Gastrocnemius medialis (tissue), 4 donors: ENCODE data around the gene RNF182. TPM values are rescaled to one million over a fixed set of nuclear protein-coding genes. Genes with fewer than 3 reads are reported as not detected.
A peak's percentile ranks its signal among the peaks of the same experiment; 100 is the strongest.

Source experiments
- ATAC-seq, 2 donors: fragments of 150-250 bp; one replicate each; pipeline ENCODE4 v1.9.1; 2016
- DNase-seq, 2 donors: peaks; one replicate each; pipeline ENCODE4 v3.0.0-alpha.2; 2019
- H3K27ac ChIP-seq, 4 donors: fragments of 200-600 bp; sonication (generic); 1 replicate in 1 of 4; 2 replicates in 3 of 4; pipeline ENCODE4 v1.5.1; 2016 to 2018; ENCODE audit warnings: mild to moderate bottlenecking in 2 of 4, moderate library complexity in 1 of 4
- H3K27me3 ChIP-seq, 3 donors: fragments of 200-600 bp; sonication (generic) in 2 of 3; 1 replicate in 1 of 3; 2 replicates in 2 of 3; pipeline versions ENCODE4 v1.5.1 to v1.6.0; 2016 to 2019; ENCODE audit warnings: mild to moderate bottlenecking in 1 of 3, moderate library complexity in 1 of 3
- H3K36me3 ChIP-seq, 2 donors: fragments of 200-600 bp; sonication (generic) in 1 of 2; one replicate each; pipeline ENCODE4 v1.5.1; 2017 to 2018
- H3K4me1 ChIP-seq, 2 donors: fragments of 200-600 bp; sonication (generic) in 1 of 2; one replicate each; pipeline ENCODE4 v1.5.1; 2016 to 2017; ENCODE audit warnings: mild to moderate bottlenecking in 2 of 2
- H3K4me3 ChIP-seq, 4 donors: fragments of 200-600 bp; sonication (generic) in 3 of 4; 1 replicate in 1 of 4; 2 replicates in 3 of 4; pipeline ENCODE4 v1.5.1; 2016 to 2019; ENCODE audit warnings: mild to moderate bottlenecking in 2 of 4
- H3K9me3 ChIP-seq, 3 donors: fragments of 200-600 bp; sonication (generic) in 2 of 3; 1 replicate in 1 of 3; 2 replicates in 2 of 3; pipeline ENCODE4 v1.5.1; 2016 to 2019
- CTCF ChIP-seq, 5 experiments: fragments of 450-650 bp in 3 of 5; fragments of 200-600 bp in 2 of 5; sonication (generic) in 2 of 5; IDR thresholded peaks in 4 of 5; conservative IDR thresholded peaks in 1 of 5; 1 replicate in 4 of 5; 2 replicates in 1 of 5; pipeline ENCODE4 v1.5.1; 2016 to 2019; ENCODE audit warnings: antibody characterized with exemption in 5 of 5, mild to moderate bottlenecking in 3 of 5, moderate library complexity in 3 of 5
- POLR2A ChIP-seq, 2 donors: fragments of 450-650 bp; IDR thresholded peaks; one replicate each; pipeline ENCODE4 v1.6.1; 2017; ENCODE audit warnings: antibody characterized with exemption in 2 of 2, mild to moderate bottlenecking in 2 of 2, moderate library complexity in 2 of 2
- in situ Hi-C, 4 donors: fragments of 200-750 bp; cut with MboI; loops; one replicate each; pipeline versions ENCODE4 v1.15.0 to v1.8.0; 2017; ENCODE audit warnings: low sequenced_read_pairs in 4 of 4
- intact Hi-C: fragments of 100-400 bp; cut with DNase I; formaldehyde crosslinking; loops from one replicate; pipeline ENCODE4 v1.15.1; 2023; ENCODE audit warnings: low total_unique reads
- total RNA-seq, 4 donors: library from RNA; depleted of rRNA; stranded (reverse); fragments of >200 nt; gene quantifications; one replicate each; pipeline versions ENCODE4 v1.1.0 to v1.2.3, GENCODE V29; 2016

The RNF182 gene
- total RNA-seq, 4 donors from 2014 or later = 0.10 TPM; not detected in 3

GRCh38 chr6:13922750-13923149 is 2.0 kb upstream of the RNF182 start:
- intact Hi-C loops = no loop called here
- TF ChIP-seq CTCF (IDR thresholded peaks at IDR 0.05 in 4 of 5, conservative IDR thresholded peaks at IDR 0.05 in 1 of 5) = no peak
- no peak for TF ChIP-seq POLR2A (IDR thresholded peaks at IDR 0.05)
- no peaks in the 10 kb centered on the region for H3K9me3 ChIP-seq
- H3K4me1 ChIP-seq = peaks cover 7% of the 10 kb centered on the region in 2 donors
- H3K27ac ChIP-seq = no peak overlapping the region
- peaks cover 41 to 47% (median 45%) of the 10 kb centered on the region in 3 donors for H3K27me3 ChIP-seq
- H3K4me3 ChIP-seq = no peak overlapping the region
- no peak for DNase-seq
- in situ Hi-C loops = no loop called here
- no peaks in the 10 kb centered on the region for H3K36me3 ChIP-seq
- ATAC-seq = no peak

GRCh38 chr6:13923527-13924145 is 1.1 kb upstream of the RNF182 start:
- H3K27ac ChIP-seq = no peak overlapping the region
- H3K36me3 ChIP-seq = no peaks in the 10 kb centered on the region
- no peak for TF ChIP-seq POLR2A (IDR thresholded peaks at IDR 0.05)
- TF ChIP-seq CTCF (IDR thresholded peaks at IDR 0.05 in 4 of 5, conservative IDR thresholded peaks at IDR 0.05 in 1 of 5) = no peak
- H3K27me3 ChIP-seq = peaks cover 49 to 53% (median 50%) of the 10 kb centered on the region in 3 donors
- in situ Hi-C loops = no loop called here
- no peak for DNase-seq
- peak overlapping the region in 1 of 4 donors; percentile 52 for H3K4me3 ChIP-seq
- peaks cover 7% of the 10 kb centered on the region in 2 donors for H3K4me1 ChIP-seq
- intact Hi-C loops = no loop called here
- no peaks in the 10 kb centered on the region for H3K9me3 ChIP-seq
- no peak for ATAC-seq

- peak overlapping the region; percentile 24 to 52 (median 46) for H3K4me3 ChIP-seq
- H3K4me1 ChIP-seq = peaks cover 7% of the 10 kb centered on the region in 2 donors
- no peak for TF ChIP-seq CTCF (IDR thresholded peaks at IDR 0.05 in 4 of 5, conservative IDR thresholded peaks at IDR 0.05 in 1 of 5)
- no peak for TF ChIP-seq POLR2A (IDR thresholded peaks at IDR 0.05)
- in situ Hi-C loops = no loop called here
- intact Hi-C loops = no loop called here
- no peaks in the 10 kb centered on the region for H3K9me3 ChIP-seq
- ATAC-seq (peak in 1 of 2 donors; percentile 45), DNase-seq (no peak)
- H3K27ac ChIP-seq = peak overlapping the region in 1 of 4 donors; percentile 10
- H3K27me3 ChIP-seq = peaks cover 52 to 60% (median 57%) of the 10 kb centered on the region in 3 donors
- H3K36me3 ChIP-seq = no peaks in the 10 kb centered on the region
Observed at GRCh38 chr6:13924146-13924948, 405 bp upstream of the RNF182 start.

- DNase-seq (no peak), ATAC-seq (no peak)
- Histone ChIP-seq H3K27ac (no peak overlapping the region), H3K4me1 (peaks cover 7% of the 10 kb centered on the region in 2 donors), H3K4me3 (no peak overlapping the region), H3K36me3 (no peaks in the 10 kb centered on the region), H3K27me3 (peaks cover 52 to 67% (median 65%) of the 10 kb centered on the region in 3 donors), H3K9me3 (no peaks in the 10 kb centered on the region)
- in situ Hi-C loops (no loop called here), intact Hi-C loops (no loop called here)
- TF ChIP-seq POLR2A (IDR thresholded peaks at IDR 0.05) (no peak), CTCF (IDR thresholded peaks at IDR 0.05 in 4 of 5, conservative IDR thresholded peaks at IDR 0.05 in 1 of 5) (no peak)
Observed at GRCh38 chr6:13926378-13926777, 1.6 kb downstream of the RNF182 start.
